ENCODE measurements around the gene PRR23A.

PRR23A gene

GRCh38 chr3:138995706-138996105 lies 10.4 kb downstream of the PRR23A start:
- no peak for TF ChIP-seq CTCF (IDR thresholded peaks at IDR 0.05; ENCODE audit: poor library complexity, severe bottlenecking)
- no peak overlapping the region for H3K27ac ChIP-seq (ENCODE audit: poor library complexity, severe bottlenecking)
- no peaks in the 10 kb centered on the region for H3K9me3 ChIP-seq (ENCODE audit: severe bottlenecking)
- no peak overlapping the region for H3K4me3 ChIP-seq (ENCODE audit: severe bottlenecking)
- no peaks in the 10 kb centered on the region for H3K4me1 ChIP-seq (ENCODE audit: insufficient read depth, poor library complexity, severe bottlenecking)
- H3K36me3 ChIP-seq (ENCODE audit: low read depth): no peaks in the 10 kb centered on the region
- ATAC-seq (ENCODE audit: low read depth): no peak
- no peak for DNase-seq (ENCODE audit: low spot score)
- peaks cover 10% of the 10 kb centered on the region for H3K27me3 ChIP-seq (ENCODE audit: insufficient read depth, poor library complexity, severe bottlenecking)

DNA sequence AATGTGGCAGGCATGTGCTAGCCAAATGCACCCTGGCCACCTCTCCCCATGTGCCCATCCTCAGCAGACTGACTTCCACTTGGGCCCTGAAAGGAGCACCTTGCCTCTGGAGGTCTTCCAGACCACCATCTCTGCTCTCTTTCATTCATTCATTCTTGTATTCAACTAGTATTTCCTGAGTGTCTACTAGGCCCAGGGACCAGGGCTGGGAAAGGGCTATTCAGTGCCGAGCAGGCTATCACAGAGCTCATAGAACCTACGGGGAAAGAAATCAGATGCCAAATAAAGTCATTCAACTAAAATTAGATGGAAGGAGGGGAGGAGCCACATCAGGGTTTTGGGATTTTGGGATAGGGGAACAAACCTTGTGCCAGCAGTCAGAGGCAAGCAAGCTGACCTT lies 18.9 kb downstream of the PRR23A start:
- Histone ChIP-seq H3K9me3 (ENCODE audit: severe bottlenecking) (no peaks in the 10 kb centered on the region), H3K4me3 (ENCODE audit: severe bottlenecking) (no peak overlapping the region), H3K4me1 (ENCODE audit: insufficient read depth, poor library complexity, severe bottlenecking) (no peaks in the 10 kb centered on the region), H3K36me3 (ENCODE audit: low read depth) (no peaks in the 10 kb centered on the region), H3K27me3 (ENCODE audit: insufficient read depth, poor library complexity, severe bottlenecking) (no peaks in the 10 kb centered on the region), H3K27ac (ENCODE audit: poor library complexity, severe bottlenecking) (no peak overlapping the region)
- TF ChIP-seq CTCF (IDR thresholded peaks at IDR 0.05; ENCODE audit: poor library complexity, severe bottlenecking): no peak
- DNase-seq (ENCODE audit: low spot score): no peak
- ATAC-seq (ENCODE audit: low read depth): no peak

DNA sequence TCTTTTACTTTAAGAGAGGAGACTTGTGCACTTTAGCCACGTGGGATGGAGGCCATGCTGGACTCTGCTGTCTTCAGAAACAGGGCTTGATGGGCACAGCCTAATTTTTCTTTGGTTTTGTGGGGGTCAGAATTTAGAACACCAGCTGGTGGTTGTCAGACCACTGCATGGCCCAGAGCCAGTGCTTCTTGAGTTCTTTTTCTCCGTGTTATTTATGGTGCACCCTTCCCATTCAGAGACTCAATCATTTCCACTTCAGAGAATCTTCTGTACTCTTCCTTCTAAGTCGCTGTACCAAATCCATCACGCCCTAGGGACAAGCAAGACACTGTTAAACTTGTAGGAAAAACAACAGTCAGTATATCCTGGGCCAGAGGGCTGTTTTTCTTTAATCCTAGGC lies 20.1 kb downstream of the PRR23A start:
- Histone ChIP-seq H3K27me3 (ENCODE audit: insufficient read depth, poor library complexity, severe bottlenecking) (no peaks in the 10 kb centered on the region), H3K4me3 (ENCODE audit: severe bottlenecking) (no peak overlapping the region), H3K36me3 (ENCODE audit: low read depth) (no peaks in the 10 kb centered on the region)

DNA sequence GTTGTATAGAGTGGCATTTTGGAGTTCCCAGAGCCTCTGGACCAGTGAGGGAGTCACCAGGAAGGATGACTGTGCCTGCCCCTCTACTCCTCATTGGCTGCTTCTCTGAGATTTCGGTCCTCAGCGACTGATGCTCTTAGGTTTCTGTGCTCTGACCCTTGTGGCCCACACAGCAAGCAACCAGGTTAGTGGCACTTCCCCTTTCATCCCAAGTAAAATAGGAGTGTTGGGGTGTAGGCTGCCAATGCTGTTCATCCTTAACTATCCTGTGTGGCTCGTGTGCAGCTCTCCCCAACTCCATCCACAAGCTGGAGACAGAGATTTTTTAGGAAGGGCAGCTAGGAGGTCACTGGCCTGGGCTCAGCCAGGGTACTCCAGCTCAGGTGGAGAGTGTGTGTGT lies 21.3 kb downstream of the PRR23A start:
- Histone ChIP-seq H3K4me3 (ENCODE audit: severe bottlenecking) (no peak overlapping the region), H3K9me3 (ENCODE audit: severe bottlenecking) (no peaks in the 10 kb centered on the region), H3K27me3 (ENCODE audit: insufficient read depth, poor library complexity, severe bottlenecking) (no peaks in the 10 kb centered on the region), H3K4me1 (ENCODE audit: insufficient read depth, poor library complexity, severe bottlenecking) (no peaks in the 10 kb centered on the region), H3K27ac (ENCODE audit: poor library complexity, severe bottlenecking) (no peak overlapping the region), H3K36me3 (ENCODE audit: low read depth) (no peaks in the 10 kb centered on the region)
- peak; percentile 27; the same call in 1 of the 3 replicates for ATAC-seq (ENCODE audit: low read depth)
- TF ChIP-seq CTCF (IDR thresholded peaks at IDR 0.05; ENCODE audit: poor library complexity, severe bottlenecking): no peak
- no peak for DNase-seq (ENCODE audit: low spot score)

More for the DNA sequence above, 20.1 kb downstream of the PRR23A start:
- DNase-seq (ENCODE audit: low spot score) (no peak), ATAC-seq (ENCODE audit: low read depth) (no peak)
- Histone ChIP-seq H3K27ac (ENCODE audit: poor library complexity, severe bottlenecking) (no peak overlapping the region), H3K9me3 (ENCODE audit: severe bottlenecking) (no peaks in the 10 kb centered on the region), H3K4me1 (ENCODE audit: insufficient read depth, poor library complexity, severe bottlenecking) (no peaks in the 10 kb centered on the region)
- no peak for TF ChIP-seq CTCF (IDR thresholded peaks at IDR 0.05; ENCODE audit: poor library complexity, severe bottlenecking)

DNA sequence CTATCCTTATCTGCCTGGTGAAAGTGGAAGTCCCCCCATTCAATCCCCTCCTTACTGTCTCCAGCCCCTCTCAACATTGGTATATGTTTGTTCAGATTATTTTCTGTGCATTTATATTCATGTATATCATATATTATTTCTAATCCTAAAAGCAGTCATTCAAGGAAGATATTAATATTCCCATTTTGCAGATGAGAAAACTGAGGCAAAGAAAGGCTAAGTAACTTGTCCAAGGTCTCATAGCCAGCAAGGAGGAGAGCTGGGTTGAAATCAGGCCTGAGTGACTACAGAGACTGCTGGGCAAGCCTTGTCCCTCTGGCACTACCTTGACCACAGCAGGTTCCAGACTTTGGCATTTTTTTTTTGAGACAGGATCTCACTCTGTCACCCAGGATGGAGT lies 30.0 kb downstream of the PRR23A start:
- no peaks in the 10 kb centered on the region for H3K27me3 ChIP-seq (ENCODE audit: insufficient read depth, poor library complexity, severe bottlenecking)
- no peak for ATAC-seq (ENCODE audit: low read depth)
- no peak for DNase-seq (ENCODE audit: low spot score)
- H3K27ac ChIP-seq (ENCODE audit: poor library complexity, severe bottlenecking): no peak overlapping the region
- no peaks in the 10 kb centered on the region for H3K9me3 ChIP-seq (ENCODE audit: severe bottlenecking)
- TF ChIP-seq CTCF (IDR thresholded peaks at IDR 0.05; ENCODE audit: poor library complexity, severe bottlenecking): no peak
- H3K36me3 ChIP-seq (ENCODE audit: low read depth): no peaks in the 10 kb centered on the region
- no peak overlapping the region for H3K4me3 ChIP-seq (ENCODE audit: severe bottlenecking)
- H3K4me1 ChIP-seq (ENCODE audit: insufficient read depth, poor library complexity, severe bottlenecking): no peaks in the 10 kb centered on the region

Data from RWPE2 (cell line).